ENCODE data around the gene ALKBH2. TPM values are rescaled to one million over a fixed set of nuclear protein-coding genes. Genes with fewer than 3 reads are reported as not detected.

The ALKBH2 gene
- 42.7 and 49.1 TPM in 2 replicates for total RNA-seq (2014; rRNA removed; shearing (Covaris generic))
- 32.1 and 35.7 TPM in 2 replicates for polyA plus RNA-seq (2015; cell fraction: cytosol; rRNA removed)
- polyA plus RNA-seq (2015; cell fraction: nucleus; rRNA removed): 39.2 and 47.2 TPM in 2 replicates

- peak; percentile 91 for DNase-seq (ENCODE audit: low read depth)
Measured at GRCh38 chr12:109093022-109093918, at the start of gene ALKBH2. Gene ALKBH2, minus strand, starts transcription at chr12:109093472. Its CDS starts 686 bp downstream, at chr12:109092786.

- no peak for DNase-seq (ENCODE audit: low read depth)
Measured at GRCh38 chr12:109140560-109140959, 47.3 kb upstream of the ALKBH2 start.

GRCh38 chr12:109139791-109140190, 46.5 kb upstream of the ALKBH2 start:
- DNase-seq (ENCODE audit: low read depth): peak; percentile 11

GRCh38 chr12:109139360-109139759, 46.1 kb upstream of the ALKBH2 start:
- no peak for DNase-seq (ENCODE audit: low read depth)

GRCh38 chr12:109137055-109137454, 43.8 kb upstream of the ALKBH2 start:
- DNase-seq (ENCODE audit: low read depth): no peak

GRCh38 chr12:109134186-109134917, 41.1 kb upstream of the ALKBH2 start:
- peak; percentile 20 for DNase-seq (ENCODE audit: low read depth)

- DNase-seq (ENCODE audit: low read depth): peak; percentile 17
Measured at GRCh38 chr12:109131154-109132050, 38.1 kb upstream of the ALKBH2 start.

- DNase-seq (ENCODE audit: low read depth): no peak
Measured at GRCh38 chr12:109130297-109131153, 37.3 kb upstream of the ALKBH2 start.

- no peak for DNase-seq (ENCODE audit: low read depth)
Measured at GRCh38 chr12:109127533-109128242, 34.4 kb upstream of the ALKBH2 start.

- no peak for DNase-seq (ENCODE audit: low read depth)
Measured at GRCh38 chr12:109126784-109127183, 33.5 kb upstream of the ALKBH2 start.

- no peak for DNase-seq (ENCODE audit: low read depth)
Measured at GRCh38 chr12:109125791-109126190, 32.5 kb upstream of the ALKBH2 start.

GRCh38 chr12:109124878-109125648, 31.8 kb upstream of the ALKBH2 start:
- no peak for DNase-seq (ENCODE audit: low read depth)

GRCh38 chr12:109121346-109121880, 28.1 kb upstream of the ALKBH2 start:
- no peak for DNase-seq (ENCODE audit: low read depth)

GRCh38 chr12:109120557-109120956, 27.3 kb upstream of the ALKBH2 start:
- no peak for DNase-seq (ENCODE audit: low read depth)

GRCh38 chr12:109120095-109120494, 26.8 kb upstream of the ALKBH2 start:
- DNase-seq (ENCODE audit: low read depth): no peak

- no peak for DNase-seq (ENCODE audit: low read depth)
Measured at GRCh38 chr12:109116611-109116949, 23.3 kb upstream of the ALKBH2 start.

- peak; percentile 13 for DNase-seq (ENCODE audit: low read depth)
Measured at GRCh38 chr12:109115758-109116610, 22.7 kb upstream of the ALKBH2 start, which contains the start of gene ACACB. Gene ACACB, plus strand, starts transcription at chr12:109116587. Its CDS starts 22,819 bp downstream, at chr12:109139406.
